Stimulated activated CD4-positive, alpha-beta T cell treated with anti-CD3 and anti-CD28 coated beads, Interleukin-12 subunit alpha, Interleukin-12 subunit beta, amount 100 ng/mL, for 24 hours (primary cell): Measurements from ENCODE around the gene ANKS3.
"Not testable (repeated sequence)": the region's sequence is repeated elsewhere in the genome, so short reads cannot be mapped to it uniquely, and the experiment has no call there.

ENCODE experiments used
- DNase-seq, 2 experiments: peaks; one replicate each; pipeline ENCODE4 v3.0.0-alpha.2; 2020; ENCODE audit warnings: low read depth in 2 of 2

The ANKS3 gene

DNA sequence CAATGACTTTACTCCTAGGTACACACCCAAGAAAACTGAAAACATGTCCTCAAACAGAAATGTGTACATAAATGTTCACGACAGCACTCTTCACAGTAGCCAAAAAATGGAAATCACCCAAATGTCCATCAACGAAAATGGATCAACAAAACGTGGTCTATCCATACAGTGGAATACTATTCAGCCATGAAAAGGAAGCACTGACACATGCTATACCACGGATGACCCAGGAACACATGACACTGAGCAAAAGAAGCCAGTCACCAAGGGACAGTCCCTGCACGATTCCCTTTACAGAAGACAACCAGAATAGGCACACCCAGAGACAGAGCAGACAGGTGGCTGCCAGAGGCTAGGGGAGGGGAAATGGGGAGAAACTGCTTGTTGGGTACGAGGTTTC lies 21.6 kb upstream of the ANKS3 start:
- no peak for DNase-seq

DNA sequence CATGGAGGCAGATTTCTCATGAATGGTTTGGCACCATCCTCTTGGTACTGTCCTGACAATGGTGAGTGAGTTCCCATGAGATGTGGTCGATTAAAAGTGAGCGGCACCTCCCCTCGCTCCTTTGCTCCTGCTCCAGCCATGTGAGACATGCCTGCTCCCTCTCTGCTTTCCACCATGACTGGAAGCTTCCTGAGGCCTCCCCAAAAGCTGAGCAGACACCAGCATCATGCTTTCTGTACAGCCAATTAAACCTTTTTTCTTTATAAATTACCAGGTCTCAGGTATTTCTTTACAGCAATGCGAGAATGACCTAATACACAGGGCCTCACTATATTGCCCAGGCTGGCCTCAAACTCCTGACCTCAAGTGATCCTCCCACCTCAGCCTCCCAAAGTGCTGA lies 20.8 kb upstream of the ANKS3 start:
- DNase-seq = no peak

DNA sequence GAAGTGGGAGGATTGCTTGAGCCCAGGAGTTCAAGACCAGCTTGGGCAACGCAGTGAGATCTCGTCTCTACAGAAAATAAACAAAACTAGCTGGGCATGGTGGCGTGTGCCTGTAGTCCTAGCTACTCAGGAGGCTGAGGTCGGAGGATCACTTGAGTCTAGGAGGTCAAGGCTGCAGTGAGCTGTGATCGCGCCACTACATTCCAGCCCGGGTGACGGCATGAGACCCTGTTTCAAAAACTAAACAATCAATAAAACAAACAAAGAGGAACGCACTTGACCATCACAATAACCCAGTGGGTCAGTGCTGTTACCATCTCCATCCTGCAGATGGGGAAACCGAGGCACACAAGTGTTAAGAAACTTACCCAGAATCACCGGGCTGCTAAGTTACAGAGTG lies 19.2 kb upstream of the ANKS3 start:
- DNase-seq = no peak

DNA sequence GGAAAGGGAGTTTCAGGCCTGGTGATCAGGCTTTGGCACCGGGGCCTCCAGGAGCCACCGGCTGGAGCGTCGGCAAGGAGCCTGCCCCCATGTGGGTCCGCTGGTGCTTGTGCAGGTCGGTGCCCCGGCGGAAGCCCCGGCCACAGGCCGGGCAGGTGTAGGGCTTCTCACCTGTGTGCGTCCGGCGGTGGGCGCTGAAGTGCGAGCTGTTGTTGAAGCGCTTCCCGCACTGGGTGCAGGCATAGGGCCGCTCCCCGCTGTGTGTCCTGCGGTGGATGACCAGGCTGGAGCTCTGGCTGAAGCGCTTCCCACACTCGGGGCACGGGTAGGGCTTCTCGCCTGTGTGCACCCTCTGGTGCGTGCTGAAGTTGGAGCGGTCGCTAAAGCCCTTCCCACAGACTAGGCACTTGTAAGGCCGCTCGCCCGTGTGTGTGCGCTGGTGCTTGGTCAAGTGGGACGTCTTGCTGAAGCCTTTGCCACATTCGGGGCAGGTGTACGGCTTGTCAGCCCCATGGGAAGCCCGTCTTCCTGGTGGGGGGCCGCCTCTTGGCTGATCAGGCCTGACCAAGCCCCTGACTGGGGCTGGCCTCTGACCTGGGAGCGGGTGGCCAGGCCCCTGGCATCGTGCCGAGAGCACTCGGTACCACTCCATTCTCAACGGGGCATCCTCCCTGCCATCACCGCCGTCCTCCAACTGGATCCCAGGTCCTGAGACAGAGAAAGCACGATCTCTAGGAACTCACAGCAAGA lies 18.5 kb upstream of the ANKS3 start:
- no peak for DNase-seq

DNA sequence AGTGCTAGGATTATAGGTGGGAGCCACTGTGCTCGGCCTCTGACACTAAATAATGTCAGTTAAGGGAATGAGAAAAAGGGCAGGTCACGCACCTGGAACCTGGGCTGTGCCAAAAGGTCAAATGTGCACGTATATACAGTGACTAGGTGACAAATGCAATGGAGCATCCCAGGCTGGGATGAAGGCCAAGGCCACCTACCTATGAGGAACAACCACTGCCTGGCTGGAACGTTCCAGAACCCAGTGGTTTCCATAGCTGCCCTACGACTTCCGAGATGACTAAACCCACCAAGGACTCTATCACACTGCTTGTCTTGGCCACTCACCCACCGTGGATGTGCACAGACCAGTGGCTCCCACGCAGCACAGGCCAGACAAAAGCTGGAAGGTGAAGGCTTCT lies 16.8 kb upstream of the ANKS3 start:
- no peak for DNase-seq

DNA sequence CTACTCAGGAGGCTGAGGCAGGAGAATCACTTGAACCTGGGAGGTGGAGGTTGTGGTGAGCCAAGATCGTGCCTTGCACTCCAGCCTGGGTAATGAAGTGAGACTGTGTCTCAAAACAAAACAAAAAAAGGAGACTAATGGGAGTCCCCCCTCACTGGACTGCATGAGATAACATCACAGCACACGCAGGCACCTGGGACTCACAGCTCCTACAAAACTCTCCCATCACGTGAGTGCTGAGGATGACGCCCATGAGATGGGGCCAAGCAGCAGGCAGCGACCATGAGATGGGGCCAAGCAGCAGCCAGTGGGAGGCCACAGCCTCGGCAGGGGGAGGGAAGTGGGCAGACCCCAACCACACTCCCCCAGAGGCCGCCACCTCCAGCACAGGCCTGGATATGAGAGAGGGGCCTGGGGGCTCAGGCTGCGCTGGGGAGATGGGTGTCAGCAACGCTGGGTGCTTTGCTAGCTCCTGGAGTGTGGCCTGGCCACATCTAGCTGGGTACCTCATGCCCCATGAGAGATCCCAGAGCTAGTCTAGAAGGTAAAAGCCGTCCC lies 15.7 kb upstream of the ANKS3 start:
- no peak for DNase-seq

DNA sequence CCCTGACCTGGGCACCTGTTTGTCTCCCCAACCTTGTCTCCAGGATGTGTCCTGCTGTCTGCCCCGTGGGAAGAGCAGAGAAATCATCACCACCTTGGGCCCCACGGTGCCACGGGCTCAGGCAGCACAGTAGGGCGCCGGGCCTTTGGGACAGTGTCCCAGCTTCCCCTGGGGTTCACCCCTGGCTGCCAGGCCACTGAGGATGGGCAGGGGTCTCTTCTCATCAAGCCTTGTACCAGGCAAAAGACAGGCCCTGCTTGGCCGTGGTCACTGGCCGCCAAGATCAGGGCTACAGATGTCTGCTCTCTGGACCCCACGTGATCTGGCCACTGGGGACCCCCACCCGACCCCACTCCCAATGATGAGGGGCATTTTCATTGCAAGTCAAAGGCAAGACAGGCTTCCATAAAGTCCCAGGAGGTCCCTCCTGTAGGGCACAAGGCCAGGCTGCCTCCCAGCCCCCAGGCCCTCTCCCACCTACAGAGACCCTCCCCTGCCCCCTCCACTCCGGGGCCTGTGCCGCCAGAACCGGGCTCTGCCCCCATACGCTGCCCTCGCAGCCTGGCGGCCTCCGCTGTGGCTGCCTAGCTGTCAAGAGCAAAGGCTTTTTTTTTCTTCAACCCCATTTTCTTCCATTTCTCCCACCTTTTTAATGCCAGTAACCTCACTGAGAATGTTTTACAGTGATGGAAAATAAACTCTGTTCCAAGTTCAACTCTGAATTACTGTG lies 14.8 kb upstream of the ANKS3 start:
- no peak for DNase-seq

DNA sequence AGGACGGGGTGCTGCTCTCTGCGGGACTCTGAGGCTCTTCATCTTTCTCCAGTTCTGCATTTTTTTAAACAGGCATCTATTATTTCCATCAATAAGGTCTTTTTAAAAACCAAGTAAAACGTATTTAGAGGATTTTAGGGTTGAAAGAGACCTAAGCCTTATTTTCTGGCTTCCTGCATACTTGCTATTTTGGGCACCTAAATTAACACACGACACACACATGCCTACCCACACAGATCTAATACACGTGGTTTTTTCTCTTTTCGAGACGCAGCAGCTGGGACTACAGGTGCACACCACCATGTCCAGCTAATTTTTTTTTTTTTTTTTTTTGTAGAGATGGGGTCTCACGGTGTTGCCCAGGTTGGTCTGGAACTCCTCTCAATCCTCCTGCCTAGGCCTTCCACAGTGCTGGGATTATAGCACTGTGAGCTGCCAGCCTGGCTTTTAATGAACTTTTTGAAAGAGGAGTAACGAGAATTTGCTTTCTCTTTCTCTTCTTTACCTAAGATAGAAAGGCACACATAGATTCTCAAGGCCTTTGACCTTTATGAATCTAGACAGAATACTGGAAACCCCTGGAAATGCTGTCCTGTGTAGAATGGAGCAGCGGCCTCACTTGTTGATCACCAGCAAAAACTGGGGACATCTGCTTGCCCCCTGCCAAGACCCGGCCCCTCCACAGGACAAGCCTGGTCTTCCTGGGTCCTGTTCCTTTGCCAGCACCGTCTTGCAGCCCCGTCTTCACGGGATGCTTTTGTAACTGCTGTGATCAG lies 14.0 kb upstream of the ANKS3 start:
- DNase-seq = no peak

DNA sequence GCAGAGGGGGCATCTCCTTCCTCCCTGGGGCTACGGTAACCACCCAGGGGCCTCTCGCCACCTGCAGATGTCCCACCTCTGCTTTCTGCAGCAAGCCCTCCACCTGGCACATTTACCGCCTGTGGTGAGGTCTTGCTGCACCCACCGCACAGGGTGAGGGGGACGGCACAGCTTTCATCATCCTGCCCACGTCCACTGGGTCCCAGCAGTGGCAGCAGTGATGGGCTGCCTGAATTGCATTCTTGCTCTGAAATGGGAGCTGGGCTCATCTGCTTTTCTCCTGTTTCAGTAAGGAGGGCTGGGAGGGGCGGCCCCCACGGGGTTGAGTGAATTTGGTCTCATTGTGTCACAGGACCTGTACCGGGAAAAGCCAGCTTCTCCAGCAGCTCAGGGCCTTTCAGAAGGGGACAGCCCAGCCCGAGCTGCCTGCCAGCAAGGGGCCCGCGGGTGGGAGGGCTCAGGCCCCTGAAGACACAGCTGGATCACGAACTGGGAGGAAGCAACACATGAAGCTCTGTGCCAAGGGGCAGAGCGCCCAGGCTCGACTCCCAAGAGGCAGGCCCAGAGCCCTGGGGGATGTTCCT lies 13.0 kb upstream of the ANKS3 start:
- DNase-seq = no peak

DNA sequence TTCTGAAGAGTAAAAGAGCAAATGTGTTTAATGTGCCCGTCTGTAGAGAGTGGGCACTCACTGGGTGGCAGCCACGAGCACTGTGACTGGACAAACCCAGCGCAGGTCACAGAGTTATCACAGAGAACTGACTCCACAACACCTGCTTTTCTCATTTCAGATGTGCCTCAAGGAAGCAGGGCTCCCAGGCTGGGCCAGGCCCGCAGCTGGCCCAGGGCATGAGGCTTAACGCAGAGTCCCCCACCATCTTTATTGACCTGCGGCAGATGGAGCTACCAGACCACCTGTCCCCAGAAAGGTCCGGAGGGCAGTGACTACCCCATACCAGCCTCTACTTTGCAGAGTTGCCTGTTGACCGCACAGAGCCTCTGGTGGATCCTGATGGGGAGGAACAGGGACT lies 12.1 kb upstream of the ANKS3 start:
- DNase-seq = no peak

DNA sequence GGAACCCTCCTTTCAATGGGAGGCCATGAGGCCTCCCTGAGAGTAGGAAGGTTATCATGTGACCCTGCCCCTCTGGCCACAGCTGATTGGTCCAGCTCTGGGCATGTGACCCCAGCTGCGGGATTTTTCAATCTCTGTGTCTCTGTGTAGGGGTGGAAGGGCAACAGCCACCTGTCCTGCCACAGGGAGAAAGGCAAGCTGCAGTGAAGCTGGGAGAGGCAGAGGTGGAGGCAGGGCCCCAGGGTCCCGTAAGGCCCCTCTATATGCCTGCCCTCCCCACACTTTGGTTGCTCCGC lies 11.2 kb upstream of the ANKS3 start:
- no peak for DNase-seq

DNA sequence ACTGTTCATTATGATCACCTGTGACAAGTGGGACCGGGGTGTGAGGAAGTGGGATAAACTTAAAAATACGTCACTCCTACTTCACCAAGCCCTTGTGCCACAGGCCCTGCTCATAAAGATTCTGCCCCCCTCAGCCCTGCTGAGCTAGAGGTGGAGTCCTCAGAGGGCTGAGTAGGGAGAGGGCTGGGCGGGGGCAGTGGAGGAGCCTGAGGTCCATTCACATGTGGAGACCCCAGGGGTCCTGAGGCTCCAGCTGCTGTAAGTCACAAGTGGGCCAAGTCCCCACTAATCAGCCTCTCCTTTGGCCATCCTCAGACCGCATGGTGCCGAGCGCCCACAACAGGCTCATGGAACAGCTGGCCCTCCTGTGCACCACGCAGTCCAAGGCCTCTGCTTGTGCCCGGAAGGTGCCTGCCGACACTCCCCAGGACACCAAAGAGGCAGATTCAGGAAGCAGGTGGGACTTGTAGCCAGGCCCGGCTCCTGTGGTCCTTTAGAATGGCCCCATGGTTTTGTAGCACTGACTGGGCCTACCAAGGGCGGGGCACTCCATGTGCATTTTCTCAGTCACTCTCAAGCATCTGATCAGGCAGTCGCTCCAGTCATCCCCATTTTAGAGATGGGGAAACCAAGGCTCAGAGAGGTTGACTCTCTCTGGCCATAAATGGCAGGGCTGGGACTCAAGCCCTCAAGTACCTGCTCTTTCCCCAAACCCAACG lies 10.6 kb upstream of the ANKS3 start:
- no peak for DNase-seq

DNA sequence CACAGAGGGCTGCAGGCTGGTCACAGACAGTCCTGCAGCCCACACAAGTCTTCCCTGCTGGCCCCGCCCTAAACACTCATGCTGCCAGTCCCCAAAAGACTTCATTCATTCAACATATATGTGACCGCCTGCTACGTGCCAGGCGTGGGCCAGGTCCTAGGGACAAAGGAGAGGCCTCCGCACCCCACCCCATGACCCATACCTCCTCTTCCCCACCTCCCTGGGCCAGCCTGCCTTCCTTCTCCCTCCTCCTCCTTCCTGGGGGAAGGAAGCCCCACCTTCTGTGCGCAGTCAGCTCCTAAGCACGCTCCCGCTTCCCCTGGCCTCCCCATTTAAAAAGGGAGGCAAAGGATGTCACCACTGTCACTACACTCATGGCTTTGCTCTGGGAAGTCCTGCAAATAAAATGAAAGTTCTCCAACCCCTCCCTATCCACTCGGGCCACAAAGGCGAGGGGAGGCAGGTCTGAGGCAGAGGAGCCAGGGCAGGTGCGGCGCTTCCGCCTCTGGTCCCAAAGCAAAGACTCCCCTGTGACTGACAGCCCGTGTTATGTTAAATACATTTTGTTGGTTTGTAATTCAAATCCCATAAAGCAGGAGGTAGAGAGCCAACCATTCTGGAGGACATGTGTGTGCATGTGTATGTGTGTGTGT lies 9.3 kb upstream of the ANKS3 start:
- DNase-seq = no peak

DNA sequence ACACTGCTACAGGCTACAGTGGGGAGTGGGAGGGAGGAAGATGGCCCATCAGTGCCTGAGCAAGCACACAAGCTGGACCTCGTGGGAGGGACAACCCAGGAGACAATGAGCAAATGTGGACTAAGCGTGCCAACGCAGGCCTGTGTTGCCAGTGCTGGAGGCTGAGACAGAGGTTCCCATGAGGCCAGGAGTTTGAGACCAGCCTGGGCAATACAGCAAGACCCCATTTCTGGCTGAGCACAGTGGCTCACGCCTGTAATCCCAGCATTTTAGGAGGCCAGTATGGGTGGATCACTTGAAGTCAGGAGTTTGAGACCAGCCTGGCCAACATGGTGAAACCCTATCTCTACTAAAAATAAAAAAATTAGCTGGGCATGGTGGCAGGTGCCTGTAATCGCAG lies 4.3 kb upstream of the ANKS3 start:
- DNase-seq = not testable (repeated sequence)

DNA sequence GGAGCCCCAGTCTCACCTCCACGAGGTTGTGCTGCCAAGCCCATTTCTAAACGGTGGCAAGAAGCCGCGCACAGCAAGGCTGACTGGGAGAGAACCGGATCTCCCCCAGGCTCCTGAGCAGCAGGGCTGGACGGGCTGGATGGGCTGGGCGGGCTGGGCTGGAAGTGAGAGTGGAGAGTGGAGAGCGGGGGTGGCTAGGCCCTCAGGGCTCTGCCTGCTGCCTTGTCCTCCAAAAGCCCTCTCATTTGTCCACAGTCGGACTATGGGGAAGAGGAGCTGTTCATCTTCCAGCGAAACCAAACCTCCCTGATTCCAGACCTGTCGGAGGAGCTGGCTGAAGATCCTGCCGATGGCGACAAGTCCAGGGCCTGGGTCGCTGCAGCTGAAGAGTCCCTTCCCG lies 3.5 kb upstream of the ANKS3 start:
- DNase-seq = no peak

DNA sequence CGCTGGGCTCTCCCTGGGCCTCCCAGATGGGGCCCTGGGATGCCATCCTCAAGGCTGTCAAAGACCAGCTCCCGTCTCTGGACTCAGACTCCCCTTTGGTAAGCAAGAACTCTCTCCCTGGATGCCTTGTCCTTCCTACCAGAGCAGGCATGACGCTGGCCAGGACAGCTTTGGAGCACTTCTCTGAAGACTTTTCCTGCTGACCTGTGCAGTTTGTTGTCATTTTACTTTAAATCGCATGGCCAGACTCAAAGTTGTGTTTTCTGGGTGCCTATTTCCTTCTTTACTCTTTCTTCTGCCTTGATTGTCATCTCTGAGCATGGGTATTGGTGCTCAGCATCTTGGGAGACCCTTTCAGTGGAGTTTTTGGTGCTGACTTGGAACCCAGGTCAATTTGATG lies 2.5 kb upstream of the ANKS3 start:
- no peak for DNase-seq

DNA sequence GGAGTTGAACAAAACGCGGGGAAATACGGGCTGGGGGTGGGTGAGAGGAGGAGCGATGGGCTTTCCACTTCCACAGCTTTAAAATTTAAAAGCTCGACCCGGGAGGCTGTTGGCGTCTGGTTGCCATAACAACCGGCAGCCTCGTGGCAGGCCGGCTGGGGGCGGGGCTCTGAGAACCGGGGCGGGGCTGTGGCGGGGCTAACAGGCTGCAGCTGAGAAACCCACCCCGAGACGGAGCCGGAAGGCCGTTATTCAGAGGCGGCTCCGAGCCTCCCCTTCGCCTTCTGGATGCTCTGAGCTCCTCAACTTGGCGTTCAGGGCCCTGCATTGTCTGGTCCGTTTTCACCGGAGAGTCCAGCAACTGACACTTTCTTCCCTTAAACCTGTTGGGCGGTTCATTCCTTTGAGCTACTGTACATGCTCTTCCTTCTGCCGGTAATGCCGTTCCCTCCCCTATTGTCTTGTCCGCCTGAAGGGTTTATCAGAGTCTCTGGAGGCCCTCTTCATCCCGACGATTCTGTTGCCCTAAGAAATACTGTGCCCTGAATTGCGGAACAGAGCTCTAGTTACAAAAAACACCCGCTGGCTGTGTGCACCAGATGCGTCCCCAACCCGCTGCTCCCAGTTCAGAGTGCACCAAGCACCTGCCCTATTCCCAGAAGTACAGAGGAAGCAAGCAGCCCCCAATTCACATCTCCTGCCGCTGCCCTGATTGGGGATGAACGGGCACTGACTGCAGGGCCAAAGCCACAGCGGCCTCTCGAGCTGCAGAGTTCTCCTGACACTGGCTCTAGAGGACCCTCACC lies 862 bp upstream of the ANKS3 start:
- peak; percentile 79 to 95 for DNase-seq

DNA sequence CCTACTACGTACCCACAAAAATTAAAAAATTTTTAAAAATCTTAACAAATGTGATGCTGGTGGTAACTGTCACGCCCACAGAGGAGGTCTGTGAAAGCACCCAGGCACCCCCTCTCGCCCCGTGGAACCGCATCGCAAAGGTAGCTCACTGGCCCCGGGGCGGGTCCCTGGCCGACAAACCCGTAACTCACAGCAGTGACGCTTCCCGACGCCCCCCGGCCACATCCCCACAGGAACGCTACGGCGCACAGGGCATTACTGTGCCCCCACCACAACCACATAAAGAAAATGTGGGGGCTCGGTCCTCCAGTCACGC lies 366 bp downstream of the ANKS3 start:
- peak in 1 of 2 experiments; percentile 10 for DNase-seq

DNA sequence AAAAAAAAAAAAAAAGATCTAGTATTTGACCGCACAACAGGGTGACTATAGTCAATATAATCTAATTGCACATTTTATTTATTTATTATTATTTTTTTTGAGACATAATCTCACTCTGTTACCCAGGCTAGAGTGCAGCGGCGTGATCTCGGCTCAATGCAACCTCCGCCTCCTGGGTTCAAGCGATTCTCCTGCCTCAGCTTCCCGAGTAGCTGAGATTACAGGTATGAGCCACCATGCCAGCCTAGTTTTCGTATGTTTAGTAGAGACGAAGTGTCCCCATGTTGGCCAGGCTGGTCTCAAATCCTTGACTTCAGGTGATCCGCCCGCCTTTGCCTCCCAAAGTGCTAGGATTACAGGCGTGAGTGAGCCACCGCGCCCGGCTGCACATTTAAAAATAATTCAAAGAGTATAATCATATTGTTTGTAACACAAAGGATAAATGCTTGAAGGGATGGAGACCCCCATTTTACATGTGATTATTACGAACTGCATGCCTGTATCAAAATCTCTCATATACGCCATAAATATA lies 794 bp downstream of the ANKS3 start:
- DNase-seq = no peak

DNA sequence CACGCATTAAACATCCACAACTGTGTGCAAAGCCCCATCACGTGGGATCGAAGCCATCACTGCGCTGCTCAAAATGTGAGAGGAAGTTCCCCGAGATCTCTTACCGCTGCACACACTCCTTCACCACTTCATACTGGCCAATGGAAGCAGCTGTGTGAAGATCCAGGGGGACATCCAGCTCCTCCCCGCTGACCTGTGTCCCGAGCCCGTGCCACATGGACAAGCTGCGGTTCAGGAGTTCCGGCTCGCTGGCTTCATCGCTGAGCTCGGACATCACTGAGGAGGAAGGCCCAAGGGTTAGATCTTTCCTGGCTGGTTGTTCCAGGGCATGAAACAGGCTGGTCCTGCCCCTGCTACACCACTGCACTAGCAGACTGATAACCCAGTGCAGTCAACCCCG lies 4.2 kb downstream of the ANKS3 start:
- DNase-seq = no peak
